GM08714 (cell line): Measurements from ENCODE around the gene OPN4.

ENCODE experiments used
- H3K4me3 ChIP-seq: fragments of 200-500 bp; sonication (Bioruptor generic); 2 replicates; pipeline ENCODE4 v1.5.1; 2014; ENCODE audit warnings: mild to moderate bottlenecking, low read length, inconsistent platforms
- ZNF274 ChIP-seq: IDR thresholded peaks from 2 replicates; pipeline ENCODE4 v1.6.1; 2012; ENCODE audit warnings: mild to moderate bottlenecking, low read depth, low read length

OPN4 gene

DNA sequence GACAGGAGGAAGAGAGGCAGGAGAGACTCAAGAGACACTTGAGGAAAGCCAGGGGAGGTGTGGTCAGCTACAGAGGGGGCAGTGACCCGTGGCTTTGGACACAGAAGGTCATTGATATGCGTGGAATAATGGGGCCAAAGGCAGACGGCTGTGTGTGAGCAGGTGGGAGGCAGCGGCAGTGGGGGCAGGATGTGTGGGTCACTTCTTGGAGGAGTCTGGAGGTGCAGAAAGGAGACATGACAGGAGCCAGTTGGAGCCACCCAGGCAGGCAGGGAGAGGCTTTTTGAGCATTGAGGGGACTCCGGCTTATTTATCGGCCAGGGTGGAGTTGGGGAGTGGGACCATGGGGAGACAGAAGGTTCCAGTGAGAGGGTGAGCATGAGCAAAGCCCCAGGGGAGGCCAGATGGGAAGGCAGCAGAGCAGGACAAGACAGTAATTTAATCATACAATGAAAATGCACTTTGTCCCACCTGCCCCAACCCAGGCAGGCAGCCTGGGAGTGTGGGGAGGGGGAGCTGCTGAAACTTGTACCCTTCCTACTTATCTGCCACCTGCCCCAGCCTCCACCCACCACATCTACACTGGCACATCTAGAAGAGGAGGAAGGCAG is 19.0 kb downstream of the OPN4 start:
- H3K4me3 ChIP-seq, result no peak overlapping the region
- TF ChIP-seq ZNF274, result no peak

DNA sequence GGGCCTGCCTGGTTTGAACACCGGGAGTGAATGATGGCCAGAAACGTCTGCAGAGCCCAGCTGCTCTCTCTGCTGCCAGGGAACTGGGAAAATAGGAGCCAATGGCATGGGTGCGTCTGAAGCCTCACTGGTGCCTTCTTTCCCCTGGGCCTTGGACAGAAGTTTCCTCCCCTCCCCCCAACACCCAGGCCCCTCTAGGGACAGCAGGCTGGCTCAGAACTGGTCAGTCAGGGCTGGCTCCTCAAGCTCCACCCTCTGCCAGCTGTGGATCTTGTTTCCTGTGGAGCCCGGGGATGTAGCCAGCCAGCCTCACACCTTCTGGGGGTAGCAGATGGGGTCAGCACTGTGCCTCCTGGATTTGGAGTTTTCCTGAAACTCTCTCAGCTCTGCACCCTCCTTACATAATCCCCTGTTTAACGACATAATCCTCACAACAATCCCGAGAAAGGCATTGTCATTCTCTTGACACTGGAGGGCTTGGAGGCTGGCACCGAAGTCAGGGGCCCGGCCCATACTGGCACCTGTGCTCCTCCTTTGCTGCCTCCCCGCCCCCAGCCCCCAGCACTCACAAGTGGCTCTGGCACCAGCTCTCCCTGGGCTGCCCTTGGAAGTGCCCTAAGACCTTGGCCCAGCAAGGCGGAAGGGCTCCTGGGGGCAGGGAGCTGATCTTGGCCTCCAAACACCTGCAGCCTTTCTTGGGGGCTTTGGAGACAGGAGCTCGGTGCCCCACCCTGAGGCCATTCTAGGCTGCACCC is 19.7 kb downstream of the OPN4 start:
- no peak overlapping the region for H3K4me3 ChIP-seq
- no peak for TF ChIP-seq ZNF274

DNA sequence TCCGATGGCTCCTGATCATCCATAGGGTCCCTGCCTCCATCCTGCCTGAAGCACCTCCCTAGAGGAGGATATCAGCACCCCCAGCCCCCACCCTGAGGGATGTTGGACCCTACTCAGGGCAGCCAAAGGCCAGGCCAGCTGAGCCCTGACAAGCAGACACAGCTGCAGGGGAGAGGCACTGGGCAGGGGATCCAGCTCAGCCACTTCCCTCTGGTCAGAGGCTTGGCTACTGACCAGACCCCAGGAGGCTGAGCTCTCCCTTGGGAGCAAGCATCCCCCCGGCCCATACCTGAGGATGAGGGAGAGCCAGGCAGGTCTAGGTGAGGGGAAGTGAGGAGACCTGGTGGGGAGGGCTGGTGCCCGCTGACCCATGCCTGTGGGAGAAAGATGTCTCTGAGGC is 20.6 kb downstream of the OPN4 start:
- H3K4me3 ChIP-seq, result no peak overlapping the region
- TF ChIP-seq ZNF274, result no peak

DNA sequence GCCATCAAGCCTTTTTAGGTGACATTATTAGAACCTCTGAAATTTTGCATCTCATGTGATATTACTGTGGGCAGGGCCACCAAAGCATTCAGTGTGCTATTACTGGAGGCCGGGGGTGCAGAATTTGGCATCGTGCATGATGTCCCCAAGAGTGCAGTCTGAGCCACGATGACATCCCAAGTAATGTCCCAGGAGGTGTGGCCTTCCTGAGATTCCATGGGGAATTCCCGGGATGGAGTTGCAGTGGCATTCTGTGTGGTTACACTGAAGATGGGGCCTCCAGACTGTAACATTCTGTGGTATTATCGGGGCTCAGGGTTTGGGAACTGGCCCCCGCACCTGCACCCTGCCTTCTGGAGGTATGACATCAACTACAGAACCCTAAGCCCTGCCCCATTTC is 23.0 kb downstream of the OPN4 start:
- H3K4me3 ChIP-seq, result no peak overlapping the region
- TF ChIP-seq ZNF274, result no peak

DNA sequence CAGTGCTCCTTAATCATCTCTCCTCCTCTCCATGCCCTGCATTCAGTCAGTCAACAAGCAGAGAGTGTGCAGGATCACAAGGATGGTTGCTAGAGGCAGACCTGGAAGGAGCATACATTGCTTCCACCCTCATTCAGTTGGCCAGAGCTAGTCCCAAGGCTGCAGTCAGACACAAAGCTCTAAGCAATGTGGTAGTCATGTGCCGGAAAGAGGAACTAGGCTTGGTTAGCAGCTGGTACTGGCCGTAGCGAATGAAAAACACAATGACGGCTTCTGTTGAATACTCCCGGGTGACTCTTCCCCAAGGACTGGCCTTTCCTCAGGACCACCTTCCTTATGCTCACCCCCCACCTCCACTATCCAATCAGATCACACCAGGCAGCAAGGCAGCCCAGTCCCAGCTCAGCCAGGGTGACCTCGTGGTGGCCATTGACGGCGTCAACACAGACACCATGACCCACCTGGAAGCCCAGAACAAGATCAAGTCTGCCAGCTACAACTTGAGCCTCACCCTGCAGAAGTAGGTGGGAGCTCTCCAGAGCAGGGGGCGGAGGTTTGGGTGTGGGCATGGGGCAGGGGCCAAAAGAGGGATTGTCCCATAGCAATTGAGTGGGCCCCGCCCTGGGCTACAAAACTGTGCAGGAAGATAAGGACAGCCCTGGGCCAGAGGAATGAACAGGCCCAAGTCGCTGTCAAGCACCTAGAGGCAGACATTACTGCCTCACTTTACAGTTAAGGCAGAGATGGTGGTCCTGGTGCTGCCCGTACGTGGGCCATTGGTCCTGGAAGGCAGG is 24.8 kb downstream of the OPN4 start:
- no peak overlapping the region for H3K4me3 ChIP-seq
- no peak for TF ChIP-seq ZNF274

DNA sequence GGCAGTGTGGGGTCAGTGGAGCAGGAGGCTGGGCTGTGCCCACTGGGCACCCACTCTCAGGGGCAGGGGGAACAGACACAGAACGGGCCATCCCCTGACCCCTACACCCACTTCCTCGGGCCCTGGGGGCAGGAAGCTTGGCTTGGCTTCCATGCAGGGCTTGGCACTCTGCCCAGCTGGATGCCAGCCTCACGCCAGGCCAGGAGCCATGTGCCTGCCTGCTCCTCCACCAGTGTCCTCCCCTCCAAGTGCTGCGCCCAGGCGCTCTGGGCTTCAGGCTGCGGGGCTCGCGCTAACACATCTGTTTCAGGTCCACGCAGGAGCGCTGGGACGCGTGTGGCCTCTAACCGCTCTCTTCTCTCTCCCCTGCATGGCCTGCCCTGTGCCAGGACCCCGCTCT is 26.7 kb downstream of the OPN4 start:
- no peak for TF ChIP-seq ZNF274

DNA sequence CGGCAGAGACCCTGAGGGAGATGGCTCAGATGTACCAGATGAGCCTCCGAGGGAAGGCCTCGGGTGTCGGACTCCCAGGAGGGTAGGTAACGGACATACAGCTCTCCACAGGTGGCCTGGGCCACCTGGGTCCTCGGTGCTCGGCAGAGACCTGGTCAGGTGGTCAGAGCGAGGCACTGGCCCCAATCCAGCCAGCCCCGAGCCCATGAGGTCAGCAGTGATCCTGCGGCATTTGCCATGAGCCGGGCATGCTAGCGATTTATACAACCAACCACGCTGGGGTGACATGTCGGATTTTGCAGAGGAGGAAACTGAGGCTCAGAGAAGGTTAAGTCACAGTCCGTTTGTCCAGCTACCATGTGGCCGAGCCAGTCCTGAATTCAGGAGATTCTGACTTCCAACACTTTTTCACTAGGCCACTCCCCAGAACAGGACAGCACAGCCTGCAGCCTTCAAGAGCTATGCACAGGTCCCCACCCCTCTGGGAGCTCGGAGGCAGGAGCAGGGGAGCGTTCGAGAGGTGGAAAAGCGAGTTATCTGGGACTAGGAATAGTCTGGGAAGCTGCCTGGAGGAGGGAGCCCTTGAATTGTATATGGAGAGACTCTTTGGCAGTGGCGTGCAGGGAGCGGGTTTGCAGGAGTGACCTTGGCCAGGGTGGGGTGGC is 27.5 kb downstream of the OPN4 start:
- TF ChIP-seq ZNF274, result no peak
- H3K4me3 ChIP-seq, result no peak overlapping the region

More for the DNA sequence above, 26.7 kb downstream of the OPN4 start:
- H3K4me3 ChIP-seq, result no peak overlapping the region

DNA sequence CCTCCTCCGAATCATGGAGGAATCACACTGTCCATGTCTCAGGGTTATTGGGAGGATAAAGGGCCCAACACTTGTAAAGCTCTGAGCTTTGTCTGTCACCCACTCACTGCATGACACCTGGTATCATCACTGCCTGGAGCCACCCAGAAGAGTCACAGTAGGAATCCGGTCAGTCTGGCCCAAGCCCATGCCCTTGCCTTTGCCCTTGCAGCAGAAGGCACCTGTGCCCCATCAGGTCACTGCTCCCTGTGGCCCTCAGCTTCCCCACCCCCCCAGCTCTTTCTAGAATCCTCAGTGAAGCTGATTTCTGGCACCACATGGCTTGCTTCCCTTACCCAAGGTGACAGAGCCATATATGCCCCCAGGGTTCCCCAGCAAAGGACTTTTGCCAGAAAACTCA is 28.3 kb downstream of the OPN4 start:
- no peak for TF ChIP-seq ZNF274

DNA sequence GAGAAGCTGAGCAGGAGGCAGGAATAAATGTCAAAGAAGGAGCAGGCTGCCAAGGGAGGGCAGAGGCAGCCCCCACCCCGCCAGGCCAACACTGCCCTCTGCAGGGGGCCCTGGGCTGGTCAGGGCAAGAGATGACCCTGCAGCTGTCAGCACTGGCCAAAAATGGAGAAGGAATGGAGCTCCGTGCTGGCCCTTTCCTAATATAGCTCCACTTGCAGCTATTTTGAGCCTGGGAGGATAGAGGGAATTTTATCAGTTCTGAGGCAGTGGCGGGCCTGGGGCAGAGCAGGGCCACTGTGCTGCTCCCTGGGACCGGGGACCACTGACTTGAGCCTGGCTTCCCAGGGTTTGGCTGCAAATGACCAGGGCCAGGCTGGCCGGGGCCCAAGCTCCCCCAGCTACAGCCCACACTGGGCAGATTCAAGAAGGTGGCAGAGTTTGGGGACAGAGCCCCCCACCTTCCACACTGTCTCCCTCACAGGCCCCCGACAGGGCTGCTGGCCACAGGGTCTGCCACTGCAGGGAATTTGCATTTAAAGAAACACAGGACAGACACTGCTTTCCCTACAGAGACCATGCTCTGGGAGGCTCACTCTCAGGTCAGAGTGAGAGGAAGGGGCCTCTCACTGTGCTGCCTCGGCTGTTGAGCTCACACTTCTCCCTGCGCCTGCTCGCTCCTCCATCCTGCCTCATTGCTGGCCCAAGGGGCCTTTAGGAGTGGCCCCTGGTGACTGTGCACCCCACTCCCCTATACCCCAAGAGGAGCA is 30.2 kb downstream of the OPN4 start:
- no peak overlapping the region for H3K4me3 ChIP-seq
- no peak for TF ChIP-seq ZNF274

More for the DNA sequence above, 28.3 kb downstream of the OPN4 start:
- H3K4me3 ChIP-seq, result no peak overlapping the region

DNA sequence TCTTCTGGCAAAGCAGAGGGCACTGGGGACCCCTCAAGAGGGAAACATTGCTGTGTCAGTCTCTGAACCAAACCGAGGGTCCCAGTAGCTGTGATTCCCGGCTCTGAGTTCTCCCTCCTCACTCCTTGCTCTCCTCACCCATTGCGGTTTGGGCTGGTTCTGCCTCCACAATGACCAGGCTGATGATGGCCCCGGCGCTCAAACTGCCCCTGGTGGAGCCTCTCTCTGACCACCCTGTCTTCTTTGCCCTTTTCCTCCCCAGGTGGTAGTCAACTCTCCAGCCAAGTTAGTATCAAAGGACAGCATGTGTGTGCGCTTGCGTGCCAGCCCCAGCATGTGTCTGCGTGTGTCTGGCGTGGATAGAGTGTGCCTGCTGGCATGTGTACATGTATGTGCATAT is 31.1 kb downstream of the OPN4 start:
- no peak for TF ChIP-seq ZNF274
- H3K4me3 ChIP-seq, result no peak overlapping the region

DNA sequence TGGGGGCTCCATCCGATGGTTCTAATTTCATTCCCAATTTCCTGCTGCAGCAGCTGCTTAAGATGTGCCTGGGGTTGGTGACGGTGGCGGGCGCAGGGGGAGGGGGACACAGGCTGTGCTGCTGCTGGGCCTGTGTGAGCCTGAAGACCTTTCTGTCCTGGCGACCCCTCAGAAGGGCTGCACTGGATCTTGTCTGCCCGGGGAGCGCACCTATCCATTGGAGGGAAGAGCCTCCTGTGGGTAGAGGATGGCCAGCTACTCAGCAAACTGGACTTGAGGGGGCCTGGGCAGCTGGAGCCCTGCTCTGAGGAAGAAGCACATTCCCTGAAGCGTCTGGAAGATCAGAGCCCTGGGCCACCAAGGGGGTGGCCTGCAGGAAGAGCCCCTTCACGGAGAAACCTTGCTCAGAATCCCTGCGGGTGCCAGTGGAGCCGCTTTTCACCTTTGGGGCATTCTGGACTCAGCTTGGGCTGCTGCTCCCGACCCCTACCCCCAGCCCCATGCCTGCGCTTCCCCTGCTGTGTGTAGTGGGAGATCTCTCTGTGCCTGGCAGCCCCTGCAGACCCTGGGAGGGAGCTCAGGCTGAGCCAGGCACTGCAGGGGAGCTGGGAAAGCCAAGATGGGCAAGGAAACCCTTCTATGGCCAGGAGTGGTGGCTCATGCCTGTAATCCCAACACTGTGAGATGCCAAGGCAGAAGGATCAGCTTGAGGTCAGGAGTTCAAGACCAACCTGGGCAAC is 31.7 kb downstream of the OPN4 start:
- no peak overlapping the region for H3K4me3 ChIP-seq
- no peak for TF ChIP-seq ZNF274

DNA sequence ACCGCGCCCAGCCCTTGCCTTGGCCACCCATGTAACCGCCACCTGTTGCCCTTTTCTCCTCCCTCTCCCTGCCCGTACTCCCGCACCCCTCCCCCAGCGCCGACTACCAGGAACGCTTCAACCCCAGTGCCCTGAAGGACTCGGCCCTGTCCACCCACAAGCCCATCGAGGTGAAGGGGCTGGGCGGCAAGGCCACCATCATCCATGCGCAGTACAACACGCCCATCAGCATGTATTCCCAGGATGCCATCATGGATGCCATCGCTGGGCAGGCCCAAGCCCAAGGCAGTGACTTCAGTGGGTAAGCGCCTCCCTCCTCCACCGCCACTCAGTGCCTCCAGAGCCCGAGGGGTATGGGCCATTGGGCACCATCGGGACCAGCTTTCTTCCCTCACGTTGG is 32.6 kb downstream of the OPN4 start:
- no peak overlapping the region for H3K4me3 ChIP-seq
- no peak for TF ChIP-seq ZNF274

DNA sequence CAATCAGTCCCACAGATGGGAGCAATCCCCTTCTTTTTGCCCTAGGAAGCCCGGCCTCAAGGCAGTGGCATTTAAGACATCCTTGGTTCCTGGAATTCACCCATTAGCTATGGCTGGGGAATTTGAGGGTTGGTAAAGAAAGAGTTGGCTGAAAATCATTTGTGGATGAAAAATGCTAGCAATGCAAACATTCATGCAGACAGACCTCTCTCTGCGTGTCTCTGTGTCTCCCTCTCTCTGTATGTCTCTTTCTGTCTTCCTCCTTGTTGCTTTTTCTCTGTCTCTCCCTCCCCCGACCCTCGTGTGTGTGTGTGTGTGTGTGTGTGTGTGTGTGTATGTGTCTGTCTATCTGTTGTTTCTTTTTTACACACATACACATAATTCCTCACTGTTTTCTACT is 33.4 kb downstream of the OPN4 start:
- TF ChIP-seq ZNF274, result no peak
- H3K4me3 ChIP-seq, result no peak overlapping the region
